ENCODE measurements around the gene ARRB1. TPM values are rescaled to one million over a fixed set of nuclear protein-coding genes. Genes with fewer than 3 reads are reported as not detected.
A peak's percentile ranks its signal among the peaks of the same experiment; 100 is the strongest.

ARRB1 gene
- total RNA-seq, 4 donors from 2014 or later = 34.7 to 75.0 (median 58.1) TPM

DNA sequence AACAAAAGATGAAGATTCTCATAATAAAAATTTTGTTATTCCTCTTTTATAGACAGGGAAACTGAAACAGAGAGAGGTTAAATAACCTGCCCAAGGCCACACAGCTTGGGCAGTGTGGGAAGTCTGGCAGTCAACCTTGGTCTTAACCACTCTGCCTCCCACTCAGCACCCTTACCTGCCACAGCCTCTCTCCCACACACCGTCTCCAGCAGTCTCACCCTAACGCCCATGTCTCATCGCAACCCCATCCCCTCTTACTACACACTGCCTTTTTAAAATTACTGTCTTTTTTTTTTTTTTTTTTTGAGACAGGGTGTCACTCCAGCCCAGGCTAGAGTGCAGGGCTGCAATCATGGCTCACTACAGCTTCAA, 25.0 kb downstream of the ARRB1 start:
- ATAC-seq (ENCODE audit: low FRiP score) (peak; percentile 65), DNase-seq (ENCODE audit: low spot score) (no peak)
- TF ChIP-seq, protein P1, sequence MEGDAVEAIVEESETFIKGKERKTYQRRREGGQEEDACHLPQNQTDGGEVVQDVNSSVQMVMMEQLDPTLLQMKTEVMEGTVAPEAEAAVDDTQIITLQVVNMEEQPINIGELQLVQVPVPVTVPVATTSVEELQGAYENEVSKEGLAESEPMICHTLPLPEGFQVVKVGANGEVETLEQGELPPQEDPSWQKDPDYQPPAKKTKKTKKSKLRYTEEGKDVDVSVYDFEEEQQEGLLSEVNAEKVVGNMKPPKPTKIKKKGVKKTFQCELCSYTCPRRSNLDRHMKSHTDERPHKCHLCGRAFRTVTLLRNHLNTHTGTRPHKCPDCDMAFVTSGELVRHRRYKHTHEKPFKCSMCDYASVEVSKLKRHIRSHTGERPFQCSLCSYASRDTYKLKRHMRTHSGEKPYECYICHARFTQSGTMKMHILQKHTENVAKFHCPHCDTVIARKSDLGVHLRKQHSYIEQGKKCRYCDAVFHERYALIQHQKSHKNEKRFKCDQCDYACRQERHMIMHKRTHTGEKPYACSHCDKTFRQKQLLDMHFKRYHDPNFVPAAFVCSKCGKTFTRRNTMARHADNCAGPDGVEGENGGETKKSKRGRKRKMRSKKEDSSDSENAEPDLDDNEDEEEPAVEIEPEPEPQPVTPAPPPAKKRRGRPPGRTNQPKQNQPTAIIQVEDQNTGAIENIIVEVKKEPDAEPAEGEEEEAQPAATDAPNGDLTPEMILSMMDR (IDR thresholded peaks at IDR 0.05) = no peak

DNA sequence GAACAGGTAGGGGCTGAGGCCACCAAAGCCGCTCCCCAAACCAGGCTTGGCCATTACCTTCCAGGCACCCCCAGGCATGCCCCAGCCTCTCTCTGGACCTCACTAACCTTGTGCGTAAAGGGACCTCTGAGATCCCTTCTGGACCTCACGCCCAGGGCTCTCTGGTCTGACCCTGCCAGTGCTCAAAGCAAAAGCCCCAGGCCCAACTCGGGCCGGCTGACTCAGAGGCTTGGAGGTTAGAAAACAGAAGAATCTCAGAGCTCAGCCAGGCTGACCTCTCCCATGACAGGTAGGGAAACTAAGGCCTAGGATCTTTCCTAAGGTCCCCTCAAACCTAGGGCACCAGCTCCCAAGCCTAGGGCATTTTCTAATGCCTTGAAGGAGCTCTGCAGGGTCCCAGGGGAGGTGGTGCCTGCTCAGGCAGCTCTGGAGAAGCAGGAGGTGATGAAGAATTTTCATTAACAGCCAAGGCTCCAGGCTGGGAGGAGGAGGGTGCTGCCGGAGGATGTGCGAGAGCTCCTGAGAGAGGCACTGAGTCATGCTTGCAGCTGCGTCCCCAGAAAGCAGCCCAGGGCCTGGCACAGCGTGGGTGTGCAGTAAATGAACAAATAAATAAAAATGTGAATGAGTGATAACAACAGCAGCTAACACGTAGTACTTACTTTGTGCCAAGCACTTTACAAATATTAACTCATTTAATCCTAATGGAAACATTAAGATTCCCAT, 25.6 kb downstream of the ARRB1 start:
- no peak for DNase-seq (ENCODE audit: low spot score)
- peak; percentile 96 for ATAC-seq (ENCODE audit: low FRiP score)
- TF ChIP-seq, protein P1 (IDR thresholded peaks at IDR 0.05) = no peak

DNA sequence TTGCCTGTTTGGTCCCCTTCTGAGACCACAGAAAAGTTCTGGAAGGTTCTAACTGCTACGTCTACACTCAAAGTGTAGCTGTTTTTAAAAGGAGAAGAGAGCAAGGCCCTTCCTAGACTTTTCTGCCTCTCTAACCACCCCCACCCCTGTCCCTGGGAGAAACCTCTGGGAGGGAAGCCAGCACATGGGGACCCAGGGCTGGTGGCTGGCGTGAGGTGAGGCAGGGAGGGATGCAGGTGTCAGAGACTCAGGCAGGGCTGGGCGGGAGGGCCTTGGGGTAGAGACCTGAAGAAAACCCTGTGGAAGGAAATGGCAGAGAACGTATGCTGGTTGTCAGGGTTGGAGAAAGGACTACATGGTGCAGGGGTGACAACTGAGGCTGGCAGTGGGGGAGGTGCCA, 26.7 kb downstream of the ARRB1 start:
- DNase-seq (ENCODE audit: low spot score) (no peak), ATAC-seq (ENCODE audit: low FRiP score) (no peak)
- TF ChIP-seq, protein P1 (IDR thresholded peaks at IDR 0.05) = no peak

DNA sequence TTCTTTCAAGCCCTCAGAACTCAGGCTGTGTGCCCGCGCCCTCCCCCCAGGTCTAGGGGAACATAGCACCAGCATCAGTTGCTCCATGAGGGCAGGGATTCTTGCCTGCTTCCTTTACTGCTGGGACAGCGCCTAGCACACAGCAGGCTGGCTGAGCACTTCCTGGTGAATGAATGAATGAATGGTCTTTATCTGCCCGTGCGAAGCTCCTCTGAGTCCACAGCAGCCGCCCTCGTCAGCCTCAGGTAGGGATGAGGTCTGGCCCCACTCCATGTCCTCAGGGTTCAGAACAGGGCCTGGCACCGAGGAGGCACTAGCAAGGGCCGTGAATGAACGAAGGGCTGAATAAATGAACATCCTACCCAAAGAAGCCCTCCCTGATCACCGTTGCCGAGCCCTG, 27.3 kb downstream of the ARRB1 start:
- TF ChIP-seq, protein P1 (IDR thresholded peaks at IDR 0.05) = no peak
- no peak for ATAC-seq (ENCODE audit: low FRiP score)
- no peak for DNase-seq (ENCODE audit: low spot score)

DNA sequence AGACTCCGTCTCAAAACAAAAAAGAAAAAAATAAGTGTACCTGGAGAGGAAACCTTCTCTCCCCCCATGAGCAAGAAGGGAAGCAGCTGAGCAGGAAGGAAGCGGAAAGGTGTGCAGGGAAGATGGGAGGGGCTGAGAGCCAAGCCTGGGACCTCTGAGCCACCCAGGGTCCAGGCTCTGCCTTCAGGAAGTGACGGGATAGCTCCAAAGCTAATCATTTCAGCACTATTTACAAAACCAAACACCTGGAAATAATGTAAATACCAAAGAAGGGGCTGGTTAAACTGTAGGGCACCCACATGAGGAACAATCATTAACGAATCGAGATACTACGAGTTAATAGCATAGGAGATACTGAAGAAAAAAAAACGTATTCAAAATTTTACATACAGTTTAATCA, 27.9 kb downstream of the ARRB1 start:
- ATAC-seq (ENCODE audit: low FRiP score) = no peak
- no peak for DNase-seq (ENCODE audit: low spot score)
- TF ChIP-seq, protein P1 (IDR thresholded peaks at IDR 0.05) = no peak

DNA sequence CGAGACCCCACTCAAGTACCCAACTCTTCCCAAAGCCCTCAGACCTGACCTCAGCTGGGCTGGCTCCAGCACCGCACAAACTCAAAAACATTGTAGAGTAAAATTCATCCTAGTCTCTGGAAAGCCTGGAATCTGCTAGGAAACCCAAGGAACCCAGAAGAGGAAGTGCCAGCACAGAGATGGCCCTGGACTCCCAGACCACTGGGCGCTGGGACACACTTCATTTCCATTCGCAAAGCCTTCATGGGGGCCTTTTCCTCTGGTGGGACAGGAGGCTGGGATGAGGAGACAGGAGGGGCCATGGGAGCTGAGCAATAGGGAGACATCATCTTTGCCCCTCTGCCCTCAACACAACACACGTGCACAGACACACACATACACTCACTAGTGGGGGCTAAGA, 30.8 kb downstream of the ARRB1 start:
- TF ChIP-seq, protein P1 (IDR thresholded peaks at IDR 0.05) = no peak
- DNase-seq (ENCODE audit: low spot score) (no peak), ATAC-seq (ENCODE audit: low FRiP score) (no peak)

DNA sequence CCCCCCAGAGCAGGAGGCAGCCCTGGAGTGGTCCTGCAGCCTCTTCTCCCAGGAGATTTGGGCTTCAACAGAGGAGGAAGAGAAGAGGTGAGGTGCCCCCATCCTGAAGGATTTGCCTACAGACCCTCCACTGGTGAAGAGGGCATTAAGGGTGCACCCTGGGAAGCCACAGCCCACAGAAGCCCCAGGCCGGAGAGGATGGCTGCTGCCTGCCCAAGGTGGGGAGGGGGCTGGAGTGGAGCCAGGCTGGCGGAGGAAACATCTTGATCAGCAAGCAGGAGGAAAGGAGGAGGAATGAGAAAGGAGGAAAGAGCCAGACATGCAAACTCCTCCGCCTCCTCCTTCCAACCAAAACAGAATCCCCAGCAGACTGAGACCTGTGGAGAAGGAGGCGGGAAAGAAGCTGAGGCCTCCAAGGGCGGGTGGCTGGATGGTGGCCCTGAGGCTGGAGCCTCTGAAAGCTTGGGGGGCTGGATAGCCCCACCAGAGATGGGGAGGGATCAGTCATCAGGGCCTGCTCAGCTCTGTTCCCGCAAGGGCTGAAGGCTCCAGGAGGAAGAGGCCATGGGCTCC, 31.3 kb downstream of the ARRB1 start:
- DNase-seq (ENCODE audit: low spot score) (no peak), ATAC-seq (ENCODE audit: low FRiP score) (peak; percentile 15)
- TF ChIP-seq, protein P1 (IDR thresholded peaks at IDR 0.05) = no peak

All from omental fat pad (tissue), 4 donors.